Left lobe of liver (tissue), 2 donors: ENCODE data around the gene DNAJC5. TPM values are rescaled to one million over a fixed set of nuclear protein-coding genes. Genes with fewer than 3 reads are reported as not detected.
"Not testable (repeated sequence)": the region's sequence is repeated elsewhere in the genome, so short reads cannot be mapped to it uniquely, and the experiment has no call there.

Experiments used
- ATAC-seq: fragments of 200-7000 bp; cut with Tn5 transposase; one replicate; pipeline ENCODE4 v1.9.1; 2020; ENCODE audit warnings: mild to moderate bottlenecking, moderate library complexity
- DNase-seq: peaks from one replicate; pipeline ENCODE4 v3.0.0-alpha.2; 2020; ENCODE audit warnings: low spot score
- total RNA-seq: library from RNA; stranded (reverse); gene quantifications from one replicate; pipeline ENCODE4 v1.2.1, GENCODE V29; 2021
- donor health status: DM: no; HTN: no; CAD: no; lungs with moderate emphysema.
- donor health status: DM: no; HTN: yes; CAD: no.

Gene DNAJC5
- total RNA-seq, 1 donor from 2014 or later, result 17.8 TPM

- DNase-seq (no peak), ATAC-seq (no peak)
Observed at GRCh38 chr20:63963784-63964301, 68.9 kb downstream of the DNAJC5 start.

DNA sequence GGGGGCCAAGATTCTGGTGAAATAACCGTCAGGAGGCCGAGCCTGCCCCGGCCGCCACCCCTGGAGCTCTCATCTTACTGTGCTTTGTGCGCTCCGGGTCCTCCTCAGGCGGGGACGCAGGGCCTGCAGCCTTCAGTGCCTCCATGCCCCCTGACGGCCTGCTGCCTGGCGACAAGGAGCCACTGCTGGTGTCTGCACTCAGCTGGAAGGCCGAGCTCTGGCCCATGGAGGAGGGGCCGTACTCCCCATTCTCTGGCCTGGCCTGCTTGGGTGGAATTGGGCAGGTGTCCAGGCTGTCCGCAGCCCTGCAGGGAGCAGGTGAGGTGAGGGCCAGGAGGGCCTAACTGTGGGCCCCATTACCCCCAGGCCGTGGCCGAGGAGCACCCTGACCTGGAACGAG lies 69.5 kb downstream of the DNAJC5 start:
- ATAC-seq (no peak), DNase-seq (no peak)

DNA sequence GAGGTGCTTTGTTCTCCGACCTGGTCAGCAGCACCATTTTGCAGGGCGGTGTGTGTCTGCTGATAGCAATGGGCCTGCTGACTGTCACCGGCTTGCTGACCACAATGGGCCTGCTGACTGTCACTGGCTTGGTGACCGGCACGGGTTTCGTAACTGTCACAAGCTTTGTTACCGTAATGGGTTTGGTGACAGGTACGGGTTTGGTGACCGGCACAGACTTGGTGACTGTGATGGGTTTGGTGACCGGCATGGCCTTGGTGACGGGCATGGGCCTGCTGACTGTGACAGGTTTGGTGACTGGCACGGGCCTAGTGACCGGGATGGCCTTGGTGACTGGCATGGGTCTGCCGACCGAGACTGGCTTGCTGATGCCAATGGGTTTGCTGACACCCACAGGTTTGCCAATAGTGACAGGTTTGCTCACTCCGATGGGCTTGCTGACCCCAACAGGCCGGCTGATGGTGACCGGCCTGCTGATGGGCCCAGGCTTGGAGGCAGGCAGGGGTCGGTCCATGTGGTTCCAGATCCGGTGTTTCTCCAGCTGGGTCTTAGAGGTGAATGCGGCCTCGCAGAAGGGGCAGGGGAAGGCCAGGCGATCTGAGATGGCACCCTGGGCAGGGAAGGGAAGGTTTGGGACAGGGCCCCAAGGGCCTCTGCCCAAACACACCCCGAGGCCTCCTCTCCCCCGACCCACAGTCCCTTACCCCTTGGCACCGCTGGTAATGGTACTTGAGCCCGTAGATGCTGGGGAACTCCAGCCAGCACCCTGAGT lies 71.4 kb downstream of the DNAJC5 start:
- ATAC-seq (no peak), DNase-seq (no peak)

DNA sequence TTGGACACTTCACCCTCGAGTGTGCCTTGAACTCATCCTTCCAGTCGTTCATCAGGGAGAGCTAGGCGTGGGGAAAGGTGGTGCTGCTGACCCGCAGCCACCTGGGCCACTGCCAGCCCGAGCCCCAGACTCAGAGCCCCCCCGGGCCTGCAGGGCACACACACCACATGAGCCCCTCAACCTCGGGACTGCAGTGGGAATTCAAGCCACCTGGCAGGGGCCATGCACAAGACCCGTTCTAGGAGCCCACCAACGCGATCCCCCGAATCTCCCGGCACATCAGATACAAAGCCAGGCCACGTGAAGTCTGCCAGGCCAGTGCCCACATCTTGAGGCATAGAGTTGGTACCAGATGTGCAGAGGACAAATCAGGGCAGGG lies 72.0 kb downstream of the DNAJC5 start:
- ATAC-seq, result no peak
- DNase-seq, result no peak

DNA sequence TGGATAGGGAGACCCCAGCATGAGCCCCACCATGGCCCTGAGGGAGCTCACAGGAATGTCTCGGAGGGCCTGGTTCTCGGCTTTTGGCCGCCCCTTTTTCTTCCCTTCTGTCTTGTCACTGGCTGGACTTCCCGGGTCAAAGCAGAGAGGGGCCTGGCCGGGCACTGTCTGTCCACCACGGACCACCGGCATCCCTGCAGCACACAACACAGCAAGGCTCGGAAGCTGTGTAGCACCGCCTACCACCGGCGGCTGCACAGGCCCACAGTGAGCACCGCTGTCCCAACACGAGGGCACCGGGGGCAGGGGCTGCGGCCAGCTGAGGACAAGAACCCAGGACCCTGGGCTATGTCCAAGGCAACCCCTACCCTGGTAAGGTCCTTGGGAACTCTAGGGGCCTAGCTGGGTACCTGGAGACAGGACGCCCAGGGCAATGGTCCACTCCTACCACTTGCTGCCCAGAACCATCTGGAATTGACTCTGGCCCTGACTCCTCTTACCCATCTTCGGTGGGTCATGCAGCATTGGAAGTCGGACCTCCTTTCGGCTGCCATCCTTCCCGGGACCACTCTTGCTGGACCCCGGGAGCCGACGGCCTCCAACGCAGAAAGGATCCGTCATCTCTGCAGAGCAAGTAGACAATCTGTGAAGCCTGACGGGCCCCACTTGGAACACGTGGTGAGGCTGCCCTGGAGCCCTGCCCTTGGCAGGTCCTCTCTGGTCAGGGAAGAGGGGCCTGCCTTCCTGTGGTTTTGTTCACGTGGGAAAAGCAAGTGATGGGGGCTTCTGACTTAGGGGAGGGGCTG lies 72.6 kb downstream of the DNAJC5 start:
- DNase-seq, result no peak

GRCh38 chr20:63968136-63968927 lies 73.4 kb downstream of the DNAJC5 start:
- no peak for ATAC-seq
- DNase-seq, result peak; percentile 58

More for the DNA sequence above, 72.6 kb downstream of the DNAJC5 start:
- ATAC-seq, result no peak

DNA sequence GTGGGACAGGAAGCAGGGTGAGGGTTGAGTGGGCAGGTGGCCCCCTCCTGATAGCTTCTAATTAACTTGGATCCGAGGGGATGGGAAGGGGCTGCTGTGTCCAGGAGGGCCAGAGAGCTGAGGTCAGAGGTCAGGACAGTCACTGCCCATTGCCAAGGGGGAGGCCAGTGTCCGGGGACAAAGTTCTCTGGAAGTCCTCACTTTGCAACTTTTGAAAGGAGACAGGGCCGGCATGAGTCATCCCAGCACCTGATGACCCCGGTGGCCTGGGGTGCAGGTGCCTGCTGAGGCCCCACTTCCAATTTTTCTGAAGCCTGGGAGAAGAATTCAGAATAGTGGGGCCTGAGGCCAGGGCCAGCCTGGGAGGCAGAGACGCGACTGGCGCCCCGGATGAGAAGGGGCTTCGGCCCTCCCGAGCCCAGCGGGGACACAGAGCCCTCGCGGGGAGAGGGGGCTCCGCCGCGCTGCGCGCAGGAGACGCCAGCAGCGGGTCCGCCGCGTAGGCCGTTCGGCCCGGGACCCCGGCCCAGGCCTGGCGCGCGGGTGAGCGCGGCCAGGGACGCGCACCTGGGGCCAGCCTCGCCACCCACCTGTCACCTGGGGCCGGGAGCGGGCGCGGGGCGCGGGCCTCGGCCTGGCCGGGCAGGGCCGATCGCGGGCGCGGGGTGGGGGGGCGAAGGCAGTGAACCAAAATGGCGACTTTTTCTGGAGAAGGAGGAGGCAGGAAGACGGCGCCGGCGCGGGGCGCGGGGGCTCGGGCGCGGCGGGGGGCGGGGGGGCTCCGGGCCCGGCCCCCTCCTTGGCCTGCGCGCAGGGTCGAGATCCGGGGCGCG lies 74.2 kb downstream of the DNAJC5 start:
- ATAC-seq (peak; percentile 68), DNase-seq (peak; percentile 86)

DNA sequence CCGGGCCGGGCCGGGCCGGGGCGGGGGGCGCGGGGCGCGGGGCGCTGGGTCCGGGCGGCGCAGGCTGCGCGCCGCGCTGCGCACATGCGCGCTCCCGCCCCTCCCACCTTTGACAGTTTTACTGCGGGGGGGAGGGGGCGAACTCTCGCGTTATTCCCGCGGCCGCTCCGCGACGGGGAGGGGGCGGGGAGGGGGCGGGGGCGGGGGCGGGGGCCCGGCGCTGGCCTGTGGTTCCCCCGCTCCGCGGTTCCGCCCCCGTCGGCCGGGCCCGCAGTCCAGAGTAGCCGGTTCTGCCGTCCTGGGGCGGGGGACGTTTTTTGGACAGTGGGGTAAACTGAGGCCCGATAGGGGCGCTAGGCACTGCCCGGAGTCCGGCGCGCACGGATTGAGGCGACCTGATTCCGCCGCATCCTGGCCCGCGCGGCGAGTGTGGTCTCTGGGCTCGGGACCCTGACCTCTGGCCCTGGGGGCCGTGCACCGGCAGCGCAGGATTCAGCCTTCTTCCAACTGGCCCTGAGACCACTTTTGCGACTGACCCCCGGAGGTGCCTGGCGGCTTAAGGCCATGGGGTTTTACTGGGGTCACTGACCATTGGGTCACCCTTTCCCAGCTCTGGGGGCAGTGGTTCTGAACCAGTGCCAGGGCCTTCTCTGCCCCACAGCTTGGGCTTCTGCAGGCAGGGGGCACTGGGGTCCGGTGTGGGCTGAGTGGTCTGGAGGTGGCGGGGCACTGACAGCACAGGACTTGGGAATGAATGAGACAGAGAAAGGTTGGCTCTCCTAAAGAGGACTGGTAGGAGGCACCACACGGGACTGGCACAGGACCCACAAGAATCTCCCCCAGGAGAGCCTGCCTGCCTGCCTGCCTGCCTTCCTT lies 75.2 kb downstream of the DNAJC5 start, which contains the start of gene ZNF512B:
Gene ZNF512B, minus strand, starts transcription at position 93 of the 876 bp plus-strand sequence. CDS start 1,980 bp downstream, outside the sequence.
- peak; percentile 75 for DNase-seq
- peak; percentile 55 for ATAC-seq

GRCh38 chr20:63970714-63971431 lies 75.9 kb downstream of the DNAJC5 start:
- ATAC-seq (no peak), DNase-seq (no peak)

DNA sequence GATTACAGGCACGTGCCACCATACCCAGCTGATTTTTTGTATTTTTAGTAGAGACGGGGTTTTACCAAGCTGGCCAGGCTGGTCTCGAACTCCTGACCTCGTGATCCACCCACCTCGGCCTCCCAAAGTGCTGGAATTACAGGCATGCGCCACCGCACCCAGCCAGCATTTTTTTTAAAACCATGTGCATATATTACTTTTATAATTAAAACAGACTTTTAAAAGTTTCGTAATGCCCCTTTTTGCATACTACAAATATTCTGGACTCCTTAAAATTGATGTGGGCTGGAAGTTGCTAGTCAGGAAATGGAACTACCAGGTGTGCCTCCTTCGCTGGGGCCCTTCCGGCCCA lies 77.0 kb downstream of the DNAJC5 start:
- ATAC-seq, result not testable (repeated sequence)

DNA sequence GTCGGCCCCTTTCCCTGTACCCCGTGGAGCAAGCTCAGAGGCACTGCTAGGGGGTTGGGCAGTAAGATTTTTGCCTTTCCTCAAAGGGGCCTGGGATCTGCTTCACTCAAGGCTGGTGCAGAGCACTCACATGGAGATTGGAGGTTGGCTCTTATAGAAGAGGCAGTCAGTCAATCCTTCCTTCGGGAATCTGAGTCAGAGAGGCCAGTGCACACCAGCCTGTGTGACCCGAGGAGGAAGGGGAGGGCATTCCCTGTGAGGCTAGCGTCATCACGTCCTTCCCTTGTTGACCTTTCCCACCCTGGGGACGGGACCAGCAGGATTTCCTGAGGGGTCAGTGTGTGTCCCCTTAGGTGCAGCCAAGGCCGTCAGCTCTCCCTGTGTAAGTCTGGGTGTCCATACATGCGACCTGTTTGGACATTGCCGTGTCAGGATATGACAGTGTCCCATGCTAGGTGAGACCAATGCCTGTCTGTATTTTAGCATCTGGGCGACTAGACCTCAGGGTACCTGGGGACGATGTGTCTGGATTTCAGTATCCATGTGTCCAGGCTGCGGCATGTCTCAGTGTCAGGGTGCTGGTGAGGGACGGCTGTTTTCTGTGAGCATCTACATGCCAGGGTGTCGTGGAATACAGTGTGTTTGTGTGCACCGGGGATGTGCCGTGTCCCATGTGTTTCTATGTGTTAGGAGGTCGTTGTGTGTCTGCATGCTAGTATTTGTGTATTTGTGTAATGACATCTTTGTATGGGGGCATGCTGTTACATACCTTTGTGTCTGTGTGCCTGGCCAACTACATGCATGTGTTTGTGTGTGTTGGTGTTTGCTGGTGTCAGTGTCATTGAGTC lies 77.6 kb downstream of the DNAJC5 start:
- DNase-seq (no peak), ATAC-seq (no peak)

More for the DNA sequence above, 77.0 kb downstream of the DNAJC5 start:
- not testable (repeated sequence) for DNase-seq

- no peak for ATAC-seq
- DNase-seq, result no peak
Observed at GRCh38 chr20:63973160-63973479, 78.2 kb downstream of the DNAJC5 start.

DNA sequence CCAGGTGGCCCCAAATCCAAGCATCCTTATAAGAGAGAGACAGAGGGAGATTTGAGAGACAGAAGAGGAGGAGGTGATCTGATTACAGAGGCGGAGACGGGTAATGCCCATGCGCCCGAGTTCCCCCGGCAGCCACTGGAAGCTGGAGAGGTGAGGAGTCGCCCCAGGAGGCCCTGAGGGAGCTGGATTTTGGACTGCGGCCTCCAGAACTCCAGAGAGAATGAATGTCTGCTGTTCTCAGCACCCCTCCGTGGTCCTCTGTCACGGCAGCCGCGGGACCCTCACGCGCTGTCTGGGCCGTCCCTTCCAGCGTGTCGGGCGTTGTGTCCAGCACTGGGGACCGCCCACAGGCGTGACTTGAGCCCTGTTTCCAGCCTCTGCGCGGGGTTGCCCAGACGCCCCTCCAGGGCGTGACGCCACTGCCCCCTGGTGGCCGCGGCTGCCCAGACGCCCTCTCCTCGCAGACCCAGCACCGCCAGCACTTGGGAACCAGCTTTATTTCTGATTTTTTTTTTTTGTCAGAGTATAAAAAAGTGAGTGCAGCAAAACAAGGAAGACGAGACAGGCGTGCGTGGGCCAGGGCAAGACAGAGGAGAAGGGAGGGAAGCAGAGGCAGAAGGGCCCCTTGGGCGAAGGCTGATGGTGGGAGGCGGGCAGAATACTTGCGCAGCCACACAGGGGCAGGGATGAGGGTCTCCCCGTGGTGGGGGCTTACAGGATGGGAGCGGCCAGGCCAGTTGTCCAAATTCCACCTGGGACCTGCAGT lies 78.9 kb downstream of the DNAJC5 start:
- DNase-seq (peak; percentile 88), ATAC-seq (peak; percentile 79)

GRCh38 chr20:63974402-63975200 lies 79.7 kb downstream of the DNAJC5 start:
- peak; percentile 86 for DNase-seq
- peak; percentile 41 for ATAC-seq

GRCh38 chr20:63976511-63976910 lies 81.6 kb downstream of the DNAJC5 start:
- ATAC-seq, result not testable (repeated sequence)

More at GRCh38 chr20:63976511-63976910, 81.6 kb downstream of the DNAJC5 start:
- not testable (repeated sequence) for DNase-seq
